ENCODE data around the gene LIPA.

GRCh38 chr10:89182894-89183293 is 68.7 kb downstream of the LIPA start:
- TF ChIP-seq EZH2 (IDR thresholded peaks at IDR 0.05; ENCODE audit: insufficient read depth, poor library complexity, severe bottlenecking) (no peak), EZH2phosphoT487 (IDR thresholded peaks at IDR 0.05; ENCODE audit: insufficient read depth, low read depth) (no peak)

Data from GM23248 (cell line).